Measurements from ENCODE around the gene TP53TG3E.
"Not testable (repeated sequence)": the region's sequence is repeated elsewhere in the genome, so short reads cannot be mapped to it uniquely, and the experiment has no call there.

Gene TP53TG3E, protein sequence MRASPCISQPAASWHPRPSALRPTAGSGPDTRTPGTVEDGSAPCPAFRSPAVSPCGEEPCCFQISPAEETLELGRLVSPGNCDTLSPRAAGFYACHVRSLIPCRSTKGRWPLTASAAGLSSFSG

DNA sequence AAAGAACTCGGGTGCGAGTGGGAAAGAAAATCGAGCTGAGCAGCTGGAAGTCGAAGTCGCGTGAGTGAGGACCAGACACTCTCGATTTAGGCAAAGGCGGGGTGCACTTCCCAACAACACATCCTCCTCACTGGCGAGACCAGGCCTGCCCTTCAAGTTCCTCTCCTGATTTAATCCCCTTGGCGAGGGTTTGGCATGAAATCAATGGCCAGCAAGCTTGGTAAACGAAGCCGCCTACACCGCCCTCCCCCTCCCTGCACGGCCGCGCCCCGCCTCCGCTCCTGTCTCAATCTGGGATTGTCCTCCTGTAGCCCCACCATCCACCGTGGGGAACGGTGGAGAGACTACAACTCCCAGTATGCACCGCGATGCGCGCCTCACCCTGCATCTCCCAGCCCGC is at the start of gene TP53TG3E:
Gene TP53TG3E (plus strand): TSS at position 301 of the 400 bp plus-strand sequence. CDS start 68 bp downstream, at position 369.
- H3K9me3 Mint-ChIP-seq; H3K36me3 Mint-ChIP-seq (ENCODE audit: low read depth); H3K4me1 Mint-ChIP-seq (ENCODE audit: low read depth); H3K27me3 Mint-ChIP-seq (ENCODE audit: low read depth); H3K27ac Mint-ChIP-seq; DNase-seq (ENCODE audit: low spot score); H3K4me3 Mint-ChIP-seq: not testable (repeated sequence)

DNA sequence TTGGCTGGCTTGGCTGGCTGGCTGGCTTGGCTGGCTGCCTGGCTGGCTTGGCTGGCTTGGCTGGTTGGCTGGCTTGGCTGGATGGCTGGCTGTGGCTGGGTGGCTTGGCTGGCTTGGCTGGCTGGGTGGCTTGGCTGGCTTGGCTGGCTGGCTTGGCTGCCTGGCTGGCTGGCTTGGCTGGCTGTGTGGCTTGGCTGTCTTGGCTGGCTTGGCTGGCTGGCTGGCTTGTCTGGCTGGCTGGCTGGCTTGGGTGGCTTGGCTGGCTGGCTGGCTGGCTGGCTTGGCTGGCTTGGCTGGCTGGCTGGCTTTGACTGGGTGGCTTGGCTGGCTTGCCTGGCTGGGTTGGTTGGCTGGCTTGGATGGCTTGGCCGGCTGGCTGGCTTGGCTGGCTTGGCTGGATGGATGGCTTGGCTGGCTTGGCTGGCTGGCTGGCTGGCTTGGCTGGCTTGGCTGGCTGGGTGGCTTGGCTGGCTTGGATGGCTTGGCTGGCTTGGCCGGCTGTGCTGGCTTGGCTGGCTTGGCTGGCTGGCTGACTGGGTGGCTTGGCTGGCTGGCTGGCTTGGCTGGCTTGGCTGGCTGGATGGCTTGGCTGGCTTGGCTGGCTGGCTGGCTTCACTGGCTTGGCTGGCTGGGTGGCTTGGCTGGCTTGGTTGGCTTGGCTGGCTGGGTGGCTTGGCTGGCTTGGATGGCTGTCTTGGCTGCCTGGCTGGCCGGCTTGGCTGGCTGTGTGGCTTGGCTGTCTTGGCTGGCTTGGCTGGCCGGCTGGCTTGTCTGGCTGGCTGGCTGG is 32.3 kb downstream of the TP53TG3E start:
- H3K9me3 Mint-ChIP-seq; H3K4me3 Mint-ChIP-seq; H3K27me3 Mint-ChIP-seq (ENCODE audit: low read depth); H3K27ac Mint-ChIP-seq; H3K36me3 Mint-ChIP-seq (ENCODE audit: low read depth); H3K4me1 Mint-ChIP-seq (ENCODE audit: low read depth): not testable (repeated sequence)
- DNase-seq (ENCODE audit: low spot score): peak; percentile 13

DNA sequence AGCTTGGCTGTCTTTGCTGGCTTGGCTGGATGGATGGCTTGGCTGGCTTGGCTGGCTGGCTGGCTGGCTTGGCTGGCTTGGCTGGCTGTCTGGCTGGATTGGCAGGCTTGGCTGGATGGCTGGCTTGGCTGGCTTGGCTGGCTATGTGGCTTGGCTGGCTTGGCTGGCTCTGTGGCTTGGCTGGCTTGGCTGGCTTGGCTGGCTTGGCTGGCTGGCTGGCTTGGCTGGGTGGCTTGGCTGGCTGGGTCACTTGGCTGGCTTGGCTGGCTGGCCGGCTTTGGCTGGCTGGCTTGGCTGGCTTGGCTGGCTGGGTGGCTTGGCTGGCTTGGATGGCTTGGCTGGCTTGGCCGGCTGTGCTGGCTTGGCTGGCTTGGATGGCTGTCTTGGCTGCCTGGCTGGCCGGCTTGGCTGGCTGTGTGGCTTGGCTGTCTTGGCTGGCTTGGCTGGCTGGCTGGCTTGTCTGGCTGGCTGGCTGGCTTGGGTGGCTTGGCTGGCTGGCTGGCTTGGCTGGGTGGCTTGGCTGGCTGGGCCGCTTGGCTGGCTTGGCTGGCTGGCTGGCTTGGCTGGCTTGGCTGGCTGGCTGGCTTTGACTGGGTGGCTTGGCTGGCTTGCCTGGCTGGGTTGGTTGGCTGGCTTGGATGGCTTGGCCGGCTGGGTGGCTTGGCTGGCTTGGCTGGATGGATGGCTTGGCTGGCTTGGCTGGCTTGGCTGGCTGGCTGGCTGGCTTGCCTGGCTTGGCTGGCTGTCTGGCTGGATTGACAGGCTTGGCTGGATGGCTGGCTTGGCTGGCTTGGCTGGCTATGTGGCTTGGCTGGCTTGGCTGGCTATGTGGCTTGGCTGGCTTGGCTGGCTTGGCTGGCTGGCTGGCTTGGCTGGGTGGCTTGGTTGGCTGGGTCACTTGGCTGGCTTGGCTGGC is 33.8 kb downstream of the TP53TG3E start:
- H3K36me3 Mint-ChIP-seq (ENCODE audit: low read depth); H3K4me1 Mint-ChIP-seq (ENCODE audit: low read depth); H3K9me3 Mint-ChIP-seq; H3K27me3 Mint-ChIP-seq (ENCODE audit: low read depth); H3K4me3 Mint-ChIP-seq; H3K27ac Mint-ChIP-seq: not testable (repeated sequence)
- DNase-seq (ENCODE audit: low spot score): peak; percentile 10

GRCh38 chr16:33338543-33338951 is 34.4 kb downstream of the TP53TG3E start:
- DNase-seq (ENCODE audit: low spot score): peak; percentile 3
- H3K4me1 Mint-ChIP-seq (ENCODE audit: low read depth); H3K27ac Mint-ChIP-seq; H3K4me3 Mint-ChIP-seq; H3K36me3 Mint-ChIP-seq (ENCODE audit: low read depth); H3K27me3 Mint-ChIP-seq (ENCODE audit: low read depth); H3K9me3 Mint-ChIP-seq: not testable (repeated sequence)

GRCh38 chr16:33339093-33340061 is 35.3 kb downstream of the TP53TG3E start:
- H3K27ac Mint-ChIP-seq; H3K9me3 Mint-ChIP-seq; H3K27me3 Mint-ChIP-seq (ENCODE audit: low read depth); H3K4me3 Mint-ChIP-seq; H3K36me3 Mint-ChIP-seq (ENCODE audit: low read depth); H3K4me1 Mint-ChIP-seq (ENCODE audit: low read depth): not testable (repeated sequence)
- peak; percentile 25 for DNase-seq (ENCODE audit: low spot score)

All from T-helper 2 cell treated with Interferon-gamma antibody and Interleukin-4, amounts not matched to agents 5 μg/mL and 100 μg/mL, for 36 hours (primary cell).